GM18498 (cell line): ENCODE data around the gene PLOD2.
"Not testable (repeated sequence)": the region's sequence is repeated elsewhere in the genome, so short reads cannot be mapped to it uniquely, and the experiment has no call there.

Source experiments
- ATAC-seq: cut with Tn5 transposase; IDR thresholded peaks from one replicate; pipeline ENCODE4 v1.9.1; 2021; ENCODE audit warnings: mild to moderate bottlenecking, moderate library complexity; ENCODE audit not compliant: unreplicated experiment

Gene PLOD2

DNA sequence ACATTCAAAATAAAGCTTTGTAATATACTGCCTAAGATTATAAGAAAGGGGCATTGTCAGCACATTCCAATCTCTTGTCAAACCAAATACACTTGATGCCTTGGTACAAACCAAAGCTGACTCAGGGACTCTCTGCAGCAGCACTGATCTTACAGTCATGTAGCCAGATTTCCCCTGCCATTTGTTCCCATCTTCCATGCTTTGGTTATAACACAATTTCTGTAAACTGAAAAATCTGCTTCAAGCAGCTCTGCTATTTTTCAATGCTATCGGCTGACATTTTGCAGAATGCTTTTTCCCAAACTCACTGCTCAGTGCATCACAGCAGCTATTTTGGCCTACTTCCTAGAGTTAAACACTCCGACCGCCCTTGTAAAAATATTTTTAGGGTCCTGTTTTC is 18.2 kb downstream of the PLOD2 start:
- ATAC-seq, result no peak

DNA sequence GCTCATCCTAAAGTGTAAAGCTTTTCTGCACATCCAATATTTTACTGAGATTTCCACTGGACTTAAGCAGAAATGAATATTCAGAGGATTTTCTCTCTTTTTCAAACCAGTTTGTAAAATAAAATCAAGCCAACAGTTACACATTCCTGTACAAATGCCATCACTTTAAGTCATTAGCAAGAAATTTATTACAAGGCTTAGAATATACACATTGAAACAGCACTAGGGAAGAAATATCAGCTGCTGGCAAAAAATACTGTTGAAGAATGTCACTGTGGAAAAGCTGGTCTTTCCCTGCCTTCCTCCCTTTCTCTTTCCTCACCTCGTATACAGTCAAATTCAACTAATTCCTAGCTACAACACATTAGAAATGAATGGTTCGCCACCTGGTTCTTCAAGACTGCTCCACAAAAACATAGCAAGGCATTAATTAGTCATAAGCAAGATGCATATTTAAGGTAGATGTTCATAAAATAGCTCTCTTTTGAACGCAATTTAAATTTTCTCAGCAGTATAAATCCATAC is 21.3 kb downstream of the PLOD2 start:
- no peak for ATAC-seq

DNA sequence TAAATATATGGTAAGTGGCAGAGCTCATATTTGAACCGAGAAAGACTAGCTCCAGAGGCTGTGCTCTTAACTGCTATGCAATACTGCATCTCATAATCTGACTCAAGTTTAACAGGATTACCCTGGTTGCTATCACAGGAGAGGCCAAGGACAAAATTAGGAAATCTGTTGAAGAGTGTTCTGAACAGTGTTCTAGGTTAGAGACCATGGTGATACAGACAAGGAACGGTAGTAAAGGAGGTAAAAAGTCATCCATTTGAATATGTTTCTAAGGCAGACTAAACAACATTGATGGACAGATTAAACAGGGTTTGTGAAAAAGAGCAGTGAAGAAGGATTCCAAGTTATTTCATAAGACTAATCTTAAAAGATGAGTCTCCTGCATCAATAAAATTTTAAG is 22.1 kb downstream of the PLOD2 start:
- no peak for ATAC-seq

DNA sequence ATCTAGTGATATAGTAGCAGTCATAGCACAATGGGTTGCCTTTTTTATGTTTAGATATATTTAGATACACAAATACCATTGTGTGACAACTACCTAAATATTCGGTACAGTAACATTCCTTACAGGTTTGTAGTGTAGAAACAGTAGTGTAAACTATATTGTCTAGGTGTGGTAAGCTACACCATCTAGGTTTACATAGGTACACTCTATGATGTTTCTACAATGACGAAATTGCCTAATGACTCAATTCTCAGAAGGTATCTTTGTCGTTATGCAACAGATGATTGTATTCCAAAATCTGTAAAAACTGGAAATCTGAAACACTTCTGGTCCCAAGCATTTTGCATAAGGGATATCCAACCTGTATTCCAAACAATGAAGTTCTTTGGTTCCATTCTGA is 24.3 kb downstream of the PLOD2 start:
- no peak for ATAC-seq

DNA sequence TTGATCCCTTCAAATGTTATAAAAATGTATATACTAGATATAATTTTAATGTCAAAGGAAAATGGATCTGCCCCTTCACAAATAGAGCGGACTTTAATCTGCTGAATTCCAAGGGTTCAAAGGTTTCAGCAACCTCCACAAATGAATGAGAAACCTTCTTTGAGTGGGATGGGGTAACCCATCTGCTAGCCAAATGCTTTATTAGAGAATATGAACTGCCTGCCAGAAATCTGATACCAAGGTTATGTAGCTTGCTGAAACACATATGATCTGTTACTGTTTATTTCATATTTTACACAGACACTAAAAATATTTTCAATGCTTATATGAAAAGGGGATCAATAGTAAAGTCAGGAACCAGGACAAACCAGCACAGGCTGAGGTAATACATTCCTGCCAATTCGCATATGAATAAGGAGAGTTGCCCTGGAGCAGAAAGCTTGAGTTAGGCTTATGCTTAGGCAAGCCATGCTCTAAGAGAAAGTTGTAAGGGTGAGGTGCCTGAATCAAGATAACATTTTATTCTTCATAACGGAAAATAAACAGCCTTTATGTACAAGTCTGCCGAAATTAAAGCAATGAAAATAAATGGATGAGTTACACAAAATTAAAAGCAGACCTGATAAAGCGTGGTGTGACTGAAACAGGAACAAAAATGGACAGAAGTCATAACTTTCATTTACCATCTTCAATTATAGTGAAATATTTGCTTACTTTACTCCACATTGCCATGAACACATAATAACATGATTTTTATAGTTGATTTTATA is 26.5 kb downstream of the PLOD2 start:
- ATAC-seq, result no peak

DNA sequence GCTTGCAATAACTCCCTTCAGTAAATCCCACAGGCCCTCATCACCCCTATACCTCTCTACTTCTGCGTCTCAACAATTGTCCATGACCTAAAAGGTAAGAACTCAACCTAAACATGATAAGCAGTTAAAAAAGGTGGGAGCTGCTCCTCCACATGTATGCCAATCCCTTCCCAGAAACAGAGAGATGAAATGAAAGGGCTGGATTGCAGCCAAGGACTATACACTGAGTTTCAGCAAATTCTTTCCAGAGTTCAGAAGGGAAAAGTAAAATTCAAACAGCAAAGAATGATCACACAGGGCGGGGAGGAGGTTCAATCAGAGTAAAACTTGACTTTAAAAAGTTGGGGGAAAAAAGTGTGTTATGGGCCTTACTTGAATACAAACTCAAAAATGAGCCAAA is 27.5 kb downstream of the PLOD2 start:
- ATAC-seq, result no peak

DNA sequence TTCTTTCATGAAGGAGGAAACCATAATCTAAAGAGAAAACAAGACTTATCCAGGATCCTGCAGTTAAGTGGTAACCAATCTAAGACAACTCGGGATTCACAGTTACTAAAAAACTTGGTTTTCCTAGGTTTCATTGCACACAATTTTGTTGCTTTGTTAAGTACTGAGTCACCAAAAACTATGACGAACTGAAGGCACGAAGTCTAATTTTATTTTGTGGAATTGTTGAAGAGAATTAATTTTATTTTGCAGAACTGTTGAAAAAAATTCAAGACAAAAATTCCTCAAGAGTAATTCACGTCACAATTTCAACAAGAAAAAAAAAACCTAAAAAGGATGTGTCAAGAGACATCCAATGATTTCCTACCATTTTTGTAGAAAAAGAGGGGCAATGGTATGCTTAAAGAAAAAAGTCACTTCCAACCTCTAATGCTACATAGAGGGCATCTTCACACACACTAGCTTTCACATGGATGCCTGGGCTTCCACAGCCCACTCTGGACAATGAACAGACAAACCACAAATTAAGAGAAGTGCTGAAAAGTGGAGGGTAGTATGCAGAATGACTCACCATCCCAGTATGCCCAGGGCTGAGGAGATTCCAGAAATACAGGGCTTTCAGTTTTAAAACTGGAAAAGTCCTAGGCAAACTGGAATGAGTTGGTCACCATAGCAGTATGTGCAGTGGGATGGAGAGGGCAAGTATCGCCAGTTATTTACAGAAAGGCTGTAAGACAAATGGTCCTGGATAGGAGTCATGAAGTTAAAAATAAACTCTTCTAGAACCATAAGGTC is 29.2 kb downstream of the PLOD2 start:
- no peak for ATAC-seq

DNA sequence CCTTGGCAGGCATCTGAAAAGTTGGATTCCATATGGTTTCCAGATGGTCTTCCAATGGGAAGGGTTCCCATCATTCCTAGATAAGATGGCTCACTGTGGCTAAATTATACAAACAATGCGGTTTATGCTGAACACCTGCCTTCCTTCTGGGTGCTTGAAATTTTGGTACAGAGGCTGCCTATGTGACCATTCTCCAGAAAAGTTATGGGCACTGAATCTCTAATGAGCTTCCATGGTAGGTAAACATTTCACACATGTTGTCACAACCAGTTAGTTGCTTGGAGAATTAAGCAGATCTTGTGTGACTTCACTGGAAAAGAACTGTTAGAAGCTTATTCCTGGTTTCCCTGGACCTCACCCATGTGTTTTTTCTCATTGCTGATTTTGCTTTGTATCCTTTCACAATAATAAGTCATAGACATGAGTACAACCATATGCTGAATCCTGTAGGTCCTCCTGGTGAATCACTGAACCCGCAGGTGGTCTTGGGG is 30.1 kb downstream of the PLOD2 start:
- no peak for ATAC-seq

DNA sequence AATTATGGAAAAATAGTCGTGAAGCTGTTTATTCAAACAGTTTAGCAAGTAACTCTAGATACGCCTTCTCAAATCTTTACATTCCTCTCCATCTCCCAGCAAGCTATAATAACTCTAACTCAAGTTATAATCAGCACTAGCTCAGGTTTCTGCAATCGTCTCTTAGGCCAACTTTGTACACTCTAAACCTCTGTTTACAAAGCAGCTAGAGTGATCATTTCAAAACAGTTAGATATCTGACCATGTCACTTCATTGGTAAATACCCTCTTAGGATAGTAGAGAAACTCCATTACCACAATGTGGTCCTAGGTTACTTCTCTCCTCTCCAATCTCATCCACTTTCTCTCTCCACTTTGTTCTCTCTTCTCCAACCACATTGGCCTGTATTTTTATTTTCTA is 31.2 kb downstream of the PLOD2 start:
- ATAC-seq, result no peak

DNA sequence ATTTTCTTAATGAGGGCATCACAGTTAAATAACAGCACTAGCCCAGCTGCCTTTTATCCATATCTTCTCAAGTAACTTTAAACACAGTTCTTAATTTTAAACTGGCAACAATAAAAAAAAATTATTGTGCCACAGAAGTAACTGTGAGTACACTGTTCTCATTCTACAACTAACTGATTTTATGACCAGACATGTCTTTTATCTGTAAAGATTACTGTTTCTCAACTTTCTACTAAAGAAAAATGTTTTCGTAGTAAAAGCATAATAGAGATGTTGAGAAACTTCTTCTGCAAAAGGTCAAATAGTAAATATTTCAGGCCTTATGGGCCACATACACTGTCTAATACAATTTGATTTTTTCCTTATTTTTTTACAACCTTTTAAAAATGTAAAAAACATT is 32.0 kb downstream of the PLOD2 start:
- no peak for ATAC-seq

DNA sequence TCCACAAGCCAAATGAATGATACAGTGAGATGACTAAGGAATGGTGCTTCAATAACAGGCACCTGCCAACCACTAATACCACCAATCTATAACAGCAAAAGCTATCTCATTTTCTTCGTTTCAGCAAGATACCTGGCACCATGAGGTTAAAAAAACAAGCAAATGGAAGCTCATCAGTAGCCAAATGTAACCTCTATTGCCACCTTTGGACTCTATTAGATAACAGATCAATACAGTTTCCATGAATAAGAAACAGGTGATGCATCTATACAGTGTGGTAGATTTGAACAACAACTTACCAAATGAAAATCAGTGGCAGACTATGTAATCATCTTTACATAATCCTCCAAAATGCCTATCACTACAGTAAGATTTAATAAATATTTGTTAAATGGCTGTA is 32.8 kb downstream of the PLOD2 start:
- ATAC-seq, result no peak

DNA sequence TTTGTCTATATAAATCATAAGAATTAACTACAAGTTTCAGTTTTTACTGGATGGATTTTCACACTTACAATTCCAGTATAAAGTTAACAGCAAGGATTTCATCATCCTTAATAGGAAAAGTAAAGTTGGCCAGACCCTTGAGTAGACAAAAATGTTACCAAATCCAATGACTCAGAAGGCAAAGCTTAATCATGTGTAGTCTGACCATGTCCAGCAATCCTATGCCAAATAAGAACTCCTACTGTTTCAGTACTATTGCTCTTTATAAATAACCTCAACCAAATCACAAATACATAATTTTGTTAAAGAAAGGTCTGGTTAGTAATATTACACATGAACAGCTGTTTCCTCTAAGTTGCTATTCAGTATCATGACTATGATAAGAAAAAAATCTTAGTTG is 35.0 kb downstream of the PLOD2 start:
- ATAC-seq, result no peak

DNA sequence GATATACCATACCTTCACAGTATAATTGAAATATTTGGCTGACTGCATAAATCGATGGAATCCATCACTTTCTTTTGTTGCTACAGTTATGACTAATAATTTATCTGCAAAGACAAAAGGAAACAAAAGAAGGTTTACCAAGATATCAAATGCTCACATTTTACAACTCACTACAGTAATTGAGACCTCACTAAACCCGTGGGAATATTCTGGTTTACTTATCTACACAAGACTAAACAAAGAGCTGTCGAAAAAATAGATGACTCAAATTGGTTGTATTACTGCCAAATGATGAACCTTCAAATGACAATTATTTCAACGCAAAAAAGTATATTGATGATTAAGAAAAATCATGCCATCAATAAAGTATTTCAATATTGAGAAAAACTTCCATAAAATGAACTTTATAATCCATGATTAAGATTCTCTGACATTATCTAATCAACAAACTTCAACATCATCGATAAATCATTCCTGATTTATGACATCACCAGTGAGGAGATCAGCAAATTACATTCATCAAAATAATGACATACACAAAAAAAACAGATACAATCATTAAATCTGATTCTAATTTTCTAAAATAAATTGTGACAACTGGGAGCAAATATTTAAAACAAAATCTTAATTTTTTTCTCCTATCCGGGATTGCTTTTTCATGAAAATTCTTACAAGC is 36.7 kb downstream of the PLOD2 start:
- ATAC-seq, result no peak

DNA sequence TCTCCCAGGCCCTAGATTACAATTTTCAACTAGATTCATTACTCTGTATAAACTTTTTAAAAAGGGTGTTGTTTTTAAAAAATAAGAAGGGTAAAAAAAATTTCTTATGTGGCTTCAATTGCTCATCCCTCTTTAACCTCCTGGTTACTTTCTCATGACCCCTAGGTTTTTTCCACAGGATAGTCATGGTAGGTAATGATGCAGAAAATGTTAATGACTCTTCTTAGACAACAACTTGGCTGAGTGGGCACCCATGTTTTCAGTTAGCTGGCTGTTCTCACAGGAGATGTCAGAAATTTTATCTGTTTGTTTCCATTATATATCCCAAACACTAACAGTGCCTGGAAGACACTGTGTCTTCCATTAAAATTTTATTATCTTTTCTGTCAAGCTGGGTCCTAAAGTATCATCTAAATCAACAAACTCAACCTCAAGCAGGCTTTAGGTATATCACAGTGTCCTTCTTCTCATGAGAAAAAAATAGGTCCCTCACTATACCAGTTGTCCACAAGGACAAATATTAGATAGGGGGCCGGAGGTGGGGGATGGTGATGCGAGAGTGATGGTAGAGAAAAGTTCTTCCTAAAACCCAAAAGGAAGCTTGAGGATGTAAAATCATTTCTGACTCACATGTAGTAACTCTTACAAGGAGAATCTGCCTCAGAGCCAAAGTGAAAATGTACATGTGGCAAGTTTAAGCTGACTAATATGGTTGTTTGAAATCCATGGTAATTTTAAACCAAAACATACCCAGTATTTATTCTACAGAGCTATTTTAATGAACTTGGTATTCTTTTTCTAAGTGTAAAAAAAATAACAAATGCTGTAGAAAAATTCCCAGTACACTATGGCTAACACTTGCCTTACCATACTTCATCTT is 43.3 kb downstream of the PLOD2 start:
- no peak for ATAC-seq

DNA sequence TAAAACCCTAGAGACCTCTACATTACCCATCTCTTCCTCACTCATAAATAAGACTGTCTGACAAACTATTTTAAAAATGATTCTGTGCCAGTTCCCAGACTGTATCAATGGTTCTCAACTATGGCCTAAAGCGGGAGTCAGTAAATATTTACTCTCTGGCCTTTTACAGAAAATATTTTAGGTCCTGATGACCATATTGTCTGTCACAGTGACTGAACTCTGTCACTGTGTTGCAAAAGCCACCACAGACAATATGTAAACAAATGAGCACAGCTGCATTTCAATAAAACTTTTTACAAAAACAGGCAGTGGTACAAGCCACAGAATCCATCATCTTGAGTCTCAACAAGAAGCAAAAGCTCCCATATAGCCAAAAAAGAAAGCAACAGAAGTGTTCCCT is 45.4 kb downstream of the PLOD2 start:
- no peak for ATAC-seq

DNA sequence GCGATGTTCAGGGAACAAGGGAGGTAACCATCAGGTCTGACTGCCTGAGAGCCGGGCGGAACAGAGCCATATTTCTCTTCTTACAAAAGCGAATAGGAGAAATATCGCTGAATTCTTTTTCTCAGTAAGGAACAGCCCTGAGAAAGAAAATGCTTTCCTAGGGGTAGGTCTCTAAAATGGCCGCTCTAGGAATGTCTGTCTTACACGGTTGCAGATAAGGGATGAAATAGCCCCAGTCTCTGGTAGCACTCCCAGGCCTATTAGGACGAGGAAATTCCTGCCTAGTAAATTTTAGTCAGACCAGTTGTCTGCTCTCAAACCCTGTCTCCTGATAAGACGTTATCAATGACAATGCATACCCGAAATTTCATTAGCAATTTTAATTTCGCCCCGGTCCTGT is 47.2 kb downstream of the PLOD2 start:
- not testable (repeated sequence) for ATAC-seq

DNA sequence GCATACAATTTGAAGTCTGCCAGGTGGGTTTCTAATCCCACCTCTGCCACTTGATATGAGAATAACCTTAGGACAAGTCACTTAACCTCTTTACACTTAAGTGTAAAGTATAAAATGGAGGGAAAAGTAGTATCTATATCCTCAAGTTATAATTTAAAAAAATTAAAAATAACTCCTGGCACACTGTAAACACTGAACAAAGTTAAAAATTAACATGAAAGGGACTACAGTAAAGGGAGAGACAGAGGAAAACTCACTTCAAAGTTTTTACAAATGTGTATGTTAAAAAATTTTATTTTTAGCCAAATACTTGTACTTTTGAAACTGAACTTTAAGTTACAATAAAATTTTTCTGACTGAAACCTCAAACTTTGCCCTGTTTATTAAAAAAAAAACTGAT is 49.6 kb downstream of the PLOD2 start:
- no peak for ATAC-seq

DNA sequence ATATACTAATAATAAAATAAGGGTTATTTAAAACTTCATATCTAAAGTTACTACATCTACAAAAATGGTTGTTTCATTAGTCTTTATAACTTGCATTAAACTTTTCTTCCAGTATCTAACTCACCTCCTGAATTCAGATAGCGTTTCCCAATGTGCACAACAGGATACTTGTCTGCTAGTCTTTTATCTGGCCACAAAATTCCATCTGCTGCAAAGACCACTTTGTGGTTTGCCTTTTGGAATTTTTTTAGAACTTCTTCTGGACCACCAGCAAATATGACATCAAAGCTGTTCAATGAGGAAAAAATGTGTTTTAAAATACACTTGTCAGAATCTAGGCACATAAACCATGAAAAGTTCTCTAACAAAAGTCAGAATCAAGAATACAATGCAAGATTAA is 50.8 kb downstream of the PLOD2 start:
- no peak for ATAC-seq

DNA sequence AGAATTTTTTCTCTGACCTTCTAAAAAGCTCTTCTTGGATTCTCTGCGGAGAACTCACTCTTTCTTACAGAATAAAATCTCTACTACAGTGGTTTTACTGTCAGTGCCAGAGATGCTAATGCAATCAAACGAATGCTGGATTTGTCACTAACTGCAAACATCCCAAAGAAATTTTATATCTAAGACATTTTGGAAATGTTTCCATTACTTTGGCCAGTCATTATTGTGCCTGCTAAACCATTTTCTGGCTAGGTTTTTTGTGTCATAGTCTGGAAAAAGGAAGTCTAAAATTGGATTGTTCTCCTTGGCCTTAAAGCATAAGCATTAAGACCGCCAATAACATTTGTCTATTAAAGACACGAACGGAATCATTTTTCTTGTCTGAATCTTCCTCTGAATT is 54.0 kb downstream of the PLOD2 start:
- no peak for ATAC-seq

DNA sequence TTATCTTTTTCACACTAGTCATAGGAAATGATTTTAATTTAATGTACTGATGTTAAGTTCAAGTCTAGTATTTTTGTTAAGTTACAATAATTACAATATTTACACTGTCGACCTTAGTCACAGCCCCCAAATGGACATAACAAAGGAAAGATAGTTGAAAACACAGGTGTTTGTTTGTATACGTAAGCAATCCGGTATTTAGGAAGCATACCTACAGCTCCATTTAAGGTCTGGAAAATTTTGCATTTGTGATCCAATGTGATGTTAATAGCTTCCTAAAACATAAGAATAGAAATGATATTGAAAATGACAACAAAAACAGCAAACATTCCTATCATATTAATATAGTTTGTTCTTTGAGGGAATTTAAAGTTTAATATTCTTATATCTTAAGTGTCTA is 56.9 kb downstream of the PLOD2 start:
- no peak for ATAC-seq

DNA sequence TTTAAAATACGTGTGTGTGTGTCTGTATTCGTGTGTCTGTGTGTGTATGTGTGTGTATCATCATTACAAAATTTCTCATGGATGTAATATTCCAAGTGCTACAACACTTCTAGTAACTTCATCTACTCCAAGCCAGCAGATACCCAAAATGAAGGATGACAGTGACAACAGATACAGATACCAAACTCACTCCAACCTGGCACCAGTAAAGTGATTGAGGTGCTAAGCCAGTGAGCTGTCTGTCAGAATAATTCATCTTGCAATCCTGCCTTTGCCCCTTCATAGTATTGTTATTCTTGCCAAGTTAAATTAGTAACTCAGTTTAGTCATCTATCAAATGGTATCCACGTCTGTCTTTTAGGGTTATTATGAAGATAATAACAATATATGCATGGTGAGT is 58.1 kb downstream of the PLOD2 start:
- ATAC-seq, result no peak
